Measurements from ENCODE around the gene TNKS2. TPM values are rescaled to one million over a fixed set of nuclear protein-coding genes. Genes with fewer than 3 reads are reported as not detected.
A peak's percentile ranks its signal among the peaks of the same experiment; 100 is the strongest.

The TNKS2 gene
- polyA plus RNA-seq, 12 donors, result 28.3 to 48.8 (median 42.9) TPM; not detected in 1

GRCh38 chr10:91907914-91908336 lies 109.7 kb downstream of the TNKS2 start:
- DNase-seq, result no peak

GRCh38 chr10:91908337-91909116 lies 110.3 kb downstream of the TNKS2 start:
- DNase-seq, result peak; percentile 89

- peak; percentile 62 for DNase-seq
These were observed 111.0 kb downstream of the TNKS2 start, which contains the start of gene FGFBP3 for GRCh38 chr10:91909117-91909677. Gene FGFBP3 (minus strand): TSS chr10:91909486. CDS start chr10:91908969, 517 bp downstream.

- no peak for DNase-seq
These were observed 112.2 kb downstream of the TNKS2 start for GRCh38 chr10:91910467-91910866.

Other genes with a start within 250 kb of the TNKS2 start
- gene PPP1R3C, start 165.4 kb upstream of the TNKS2 start, polyA plus RNA-seq (ENCODE audit: insufficient read length in 12 of 12), result 100 to 1,000 TPM in 8 of 12 donors, 10 to 100 TPM in 3, not detected in 1; 33.2 to 271 (median 126) TPM
- 1 to 10 TPM in 10 of 12 donors, not detected in 2; 1.5 to 2.9 (median 2.0) TPM for gene FGFBP3, start 111.1 kb downstream of the TNKS2 start, polyA plus RNA-seq (ENCODE audit: insufficient read length in 12 of 12)
- gene BTAF1, start 125.3 kb downstream of the TNKS2 start, polyA plus RNA-seq (ENCODE audit: insufficient read length in 12 of 12), result 10 to 100 TPM in 11 of 12 donors, not detected in 1; 16.8 to 36.8 (median 26.9) TPM

Measured in muscle of arm (tissue), 12 donors.